GM12878 (cell line): ENCODE measurements around the gene LEMD3. TPM values are rescaled to one million over a fixed set of nuclear protein-coding genes. Genes with fewer than 3 reads are reported as not detected.

ENCODE experiments used
- ATAC-seq: fragments of 200-7000 bp; cut with Tn5 transposase; 3 replicates; pipeline ENCODE4 v1.9.1; 2020; ENCODE audit warnings: mild to moderate bottlenecking, moderate library complexity
- Bru-seq: library from RNA; stranded (reverse); fragments of 400-500 nt; gene quantifications from one replicate; lab custom pipeline; 2021; lab: Mats Ljungman, UMichigan
- BruChase-seq, 2 experiments: library from RNA; stranded (reverse); fragments of 400-500 nt; gene quantifications; one replicate each; lab custom pipeline; 2021; lab: Mats Ljungman, UMichigan
- BruUV-seq: library from RNA; stranded (reverse); fragments of 400-500 nt; replicated peaks from 2 replicates; lab custom pipeline; 2021; lab: Mats Ljungman, UMichigan
- CTCF ChIA-PET: fragments of 300-600 bp; sonication (Branson Sonifier 250); formaldehyde crosslinking; extraction: SDS; loops from one replicate; lab custom pipeline; 2021; ENCODE audit warnings: inconsistent platforms; lab: Yijun Ruan, JAX
- POLR2A ChIA-PET: fragments of 350-600 bp; formaldehyde crosslinking; extraction: SDS; loops from one replicate; lab custom pipeline; 2021; ENCODE audit warnings: inconsistent platforms; lab: Charles Lee
- RAD21 ChIA-PET: fragments of 300-600 bp; sonication (Branson Sonifier 250); formaldehyde crosslinking; loops from one replicate; lab custom pipeline; 2023; ENCODE audit warnings: antibody characterized with exemption; ENCODE audit not compliant: unreplicated experiment; lab: Charles Lee
- SMC1A ChIA-PET: fragments of 300-600 bp; sonication (Branson Sonifier 250); formaldehyde crosslinking; loops from one replicate; lab custom pipeline; 2023; ENCODE audit not compliant: unreplicated experiment, uncharacterized antibody; lab: Charles Lee
- DNase-seq: peaks from one replicate; pipeline ENCODE4 v3.0.0-alpha.2; 2011; ENCODE audit warnings: low read depth, low spot score
- FAIRE-seq: peaks from 3 replicates; lab custom pipeline; 2011; peaks lifted over from hg19 to GRCh38; lab: Jason Lieb, UNC
- H2AFZ ChIP-seq: 2 replicates; pipeline ENCODE4 v1.6.0; 2011; ENCODE audit warnings: low read depth, low read length, control low read depth; ENCODE audit not compliant: control insufficient read depth
- H3K27ac ChIP-seq: 2 replicates; pipeline ENCODE4 v1.5.1; 2011; ENCODE audit warnings: control low read depth; ENCODE audit not compliant: control insufficient read depth, insufficient read depth
- H3K27me3 ChIP-seq, 2 experiments: replicated peaks in 1 of 2; 2 replicates each; pipeline versions ENCODE4 v1.6.0 to v1.6.1; 2011; ENCODE audit warnings: low read length in 1 of 2; ENCODE audit not compliant: control insufficient read depth in 2 of 2, insufficient read depth in 2 of 2
- H3K36me3 ChIP-seq, 2 experiments: 2 replicates each; pipeline ENCODE4 v1.5.1; 2011; ENCODE audit warnings: low read length in 1 of 2; ENCODE audit not compliant: control insufficient read depth in 2 of 2, insufficient read depth in 2 of 2
- H3K4me1 ChIP-seq: 2 replicates; pipeline ENCODE4 v1.6.1; 2011; ENCODE audit warnings: mild to moderate bottlenecking, low read length, moderate library complexity, mixed read lengths; ENCODE audit not compliant: control insufficient read depth, insufficient read depth
- H3K4me2 ChIP-seq: 2 replicates; pipeline ENCODE4 v1.6.0; 2011; ENCODE audit warnings: control low read depth; ENCODE audit not compliant: control insufficient read depth, insufficient read depth
- H3K4me3 ChIP-seq: fragments of 200-600 bp; sonication (generic); 2 replicates; pipeline ENCODE4 v1.5.1; 2016
- H3K79me2 ChIP-seq: 2 replicates; pipeline ENCODE4 v1.6.0; 2011; ENCODE audit warnings: low read length; ENCODE audit not compliant: control insufficient read depth, insufficient read depth
- H3K9ac ChIP-seq: 2 replicates; pipeline ENCODE4 v1.8.0; 2011; ENCODE audit warnings: low read length, control low read depth, mixed read lengths; ENCODE audit not compliant: control insufficient read depth, insufficient read depth
- H3K9me3 ChIP-seq: replicated peaks from 3 replicates; pipeline ENCODE4 v1.5.1; 2011; ENCODE audit warnings: mild to moderate bottlenecking, low read length; ENCODE audit not compliant: control insufficient read depth, insufficient read depth
- H4K20me1 ChIP-seq: 2 replicates; pipeline ENCODE4 v1.6.0; 2011; ENCODE audit not compliant: control insufficient read depth, insufficient read depth
- CHD2 ChIP-seq: IDR thresholded peaks from 2 replicates; pipeline ENCODE4 v1.6.1; 2011; ENCODE audit warnings: low read depth, low read length, improper control_type of control experiment, borderline replicate concordance
- EP300 ChIP-seq, 2 experiments: fragments of 150-350 bp in 1 of 2; IDR thresholded peaks; 2 replicates each; pipeline ENCODE4 v1.6.1; 2011 to 2012; ENCODE audit warnings: low read depth in 2 of 2, low read length in 2 of 2, borderline replicate concordance in 1 of 2, improper control_type of control experiment in 1 of 2, inconsistent platforms in 1 of 2; ENCODE audit not compliant: control insufficient read depth in 1 of 2
- FOXK2 ChIP-seq: fragments of 450-650 bp; IDR thresholded peaks from 2 replicates; pipeline ENCODE4 v1.6.1; 2017; ENCODE audit warnings: mild to moderate bottlenecking, moderate library complexity
- IRF5 ChIP-seq: fragments of 450-650 bp; IDR thresholded peaks from 2 replicates; pipeline ENCODE4 v1.6.1; 2017; ENCODE audit warnings: borderline replicate concordance
- MLLT1 ChIP-seq: fragments of 450-650 bp; IDR thresholded peaks from 2 replicates; pipeline ENCODE4 v1.6.1; 2016; ENCODE audit warnings: mild to moderate bottlenecking
- MYB ChIP-seq: fragments of 150-350 bp; IDR thresholded peaks from 2 replicates; pipeline ENCODE4 v1.6.1; 2014; ENCODE audit warnings: mild to moderate bottlenecking, low read depth, low read length, borderline replicate concordance
- NR2F1 ChIP-seq: fragments of 450-650 bp; conservative IDR thresholded peaks from 2 replicates; pipeline ENCODE4 v1.6.1; 2017; ENCODE audit warnings: mild to moderate bottlenecking
- RB1 ChIP-seq: fragments of 450-650 bp; formaldehyde crosslinking; IDR thresholded peaks from 2 replicates; pipeline ENCODE4 v1.6.1; 2017; ENCODE audit warnings: mild to moderate bottlenecking, borderline replicate concordance
- RUNX3 ChIP-seq: IDR thresholded peaks from 2 replicates; pipeline ENCODE4 v1.6.1; 2012; ENCODE audit warnings: low read length, inconsistent platforms
- SMAD1 ChIP-seq: fragments of 450-650 bp; IDR thresholded peaks from 2 replicates; pipeline ENCODE4 v1.6.1; 2018; ENCODE audit warnings: mild to moderate bottlenecking, low read depth; ENCODE audit not compliant: partially characterized antibody
- USF2 ChIP-seq: IDR thresholded peaks from 2 replicates; pipeline ENCODE4 v1.6.1; 2011; ENCODE audit warnings: low read depth, low read length, improper control_type of control experiment, borderline replicate concordance
- WRNIP1 ChIP-seq: IDR thresholded peaks from 2 replicates; pipeline ENCODE4 v1.6.1; 2011; ENCODE audit warnings: low read depth, low read length, improper control_type of control experiment, borderline replicate concordance
- ZNF217 ChIP-seq: fragments of 450-650 bp; IDR thresholded peaks from 2 replicates; pipeline ENCODE4 v1.6.1; 2017; ENCODE audit warnings: antibody characterized with exemption, mild to moderate bottlenecking
- WGBS: methylation state at CpG from one replicate; pipeline ENCODE4 v1.1.6; 2016; ENCODE audit warnings: low lambda C conversion rate; ENCODE audit not compliant: insufficient replicate concordance, insufficient coverage; ENCODE audit errors: missing lambda C conversion rate; 5-methylcytosine and 5-hydroxymethylcytosine counted together
- in situ Hi-C: fragments of 300-500 bp; cut with MboI; formaldehyde crosslinking; loops from 9 replicates; pipeline ENCODE4 v1.14.3; 2018; ENCODE audit warnings: mixed read lengths
- intact Hi-C: fragments of 100-400 bp; cut with micrococcal nuclease; formaldehyde crosslinking; loops from one replicate; pipeline ENCODE4 v1.14.2; 2022; ENCODE audit not compliant: unreplicated experiment
- long read RNA-seq, 2 experiments: library from polyadenylated mRNA; unstranded; transcript quantifications; one replicate each; pipeline ENCODE4 v2.0.0, GENCODE V29; 2019 to 2020
- polyA minus RNA-seq, 3 experiments: library from RNA; depleted of rRNA, polyadenylated mRNA; stranded (reverse); fragments of >200 nt; gene quantifications; 2 replicates each; pipeline ENCODE4 v1.2.3, GENCODE V29; 2011
- polyA plus RNA-seq, 11 experiments: library from polyadenylated mRNA; depleted of rRNA in 4 of 11; unstranded in 6 of 11; stranded (reverse) in 5 of 11; fragments of >200 nt; fragmentation: Nextera tagmentation in 4 of 11; fragmentation: Illumina TruSeq in 1 of 11; extraction: Ambion mirVana in 4 of 11; extraction: Trizol in 1 of 11; gene quantifications; 1 replicate in 1 of 11; 2 replicates in 10 of 11; pipeline versions ENCODE4 v1.2.1 to v1.2.3, GENCODE V29; 2011 to 2016; ENCODE audit warnings: inconsistent platforms in 2 of 11, missing spikeins in 2 of 11, low read depth in 1 of 11
- total RNA-seq, 4 experiments: library from RNA; depleted of rRNA in 3 of 4; stranded (reverse); fragments of >200 nt in 3 of 4; fragmentation: Illumina TruSeq in 1 of 4; extraction: Trizol in 1 of 4; gene quantifications; 2 replicates each; pipeline versions ENCODE4 v1.2.1 to v1.2.3, GENCODE V29; 2013 to 2021

Gene LEMD3
- total RNA-seq (2013; cell fraction: nucleolus; rRNA removed): 71.8 and 93.9 TPM in 2 replicates
- total RNA-seq (2014; rRNA removed) (23.8 and 24.8 TPM in 2 replicates), total RNA-seq (2014; rRNA removed; fragmentation: Illumina TruSeq; extraction: Trizol) (19.4 and 19.6 TPM in 2 replicates), total RNA-seq (2021) (23.6 and 26.0 TPM in 2 replicates), polyA plus RNA-seq (2011; rRNA removed) (21.3 and 29.5 TPM in 2 replicates), polyA plus RNA-seq (2014; fragmentation: Illumina TruSeq; extraction: Trizol) (17.7 and 31.1 TPM in 2 replicates), polyA plus RNA-seq (2014; fragmentation: Nextera tagmentation; extraction: Ambion mirVana) (1 to 10 TPM; 7.5 to 9.0 TPM), polyA plus RNA-seq (2014; rRNA removed) (12.0 and 17.8 TPM in 2 replicates), polyA plus RNA-seq (2016; fragmentation: Nextera tagmentation; extraction: Ambion mirVana) (10 to 100 TPM; 14.6 to 15.4 TPM), polyA minus RNA-seq (2011; rRNA and poly(A)+ RNA removed) (13.5 and 14.3 TPM in 2 replicates), Bru-seq, nascent RNA (percentile 89 among the genes with signal in this experiment), BruChase-seq, experiment 1, labeled RNA remaining after a 6-hour chase (percentile 79 among the genes with signal in this experiment), BruChase-seq, experiment 2, labeled RNA remaining after a 2-hour chase (percentile 86 among the genes with signal in this experiment)
- 4.1 TPM for polyA plus RNA-seq (2011; ENCODE audit: low read depth)
- polyA plus RNA-seq (2011; cell fraction: cytosol; rRNA removed): 6.5 and 7.0 TPM in 2 replicates
- polyA plus RNA-seq (2011; cell fraction: nucleus; rRNA removed): 20.1 and 23.8 TPM in 2 replicates
- polyA plus RNA-seq (2012): 9.3 and 13.1 TPM in 2 replicates
- polyA minus RNA-seq (2011; cell fraction: cytosol; rRNA and poly(A)+ RNA removed): 4.9 and 7.5 TPM in 2 replicates
- 28.7 and 46.6 TPM in 2 replicates for polyA minus RNA-seq (2011; cell fraction: nucleus; rRNA and poly(A)+ RNA removed)
- long read RNA-seq, experiment 1, full-length matches to known transcripts: 1 of 6 reads
- long read RNA-seq, experiment 1, partial matches to known transcripts: 4 of 6 reads
- long read RNA-seq, experiment 1, other reads (novel, unspliced or antisense): 1 of 6 reads
- long read RNA-seq, experiment 2, transcript LEMD3-206 (2 exons, 619 nt): major isoform, 5 of 19 reads
- long read RNA-seq, experiment 2, partial matches to known transcripts: 10 of 19 reads
- long read RNA-seq, experiment 2, other reads (novel, unspliced or antisense): 4 of 19 reads

- H3K9me3 ChIP-seq: no peaks in the 10 kb centered on the region; the same call in 2 of the 3 replicates
- intact Hi-C loops (loop anchor here (2.0 to 10.0 kb wide), 3 partner anchors 19 to 555 kb away; partner anchors contain the start of gene RASSF3), in situ Hi-C loops (no loop called here)
- H3K79me2 ChIP-seq: peaks cover 58% of the 10 kb centered on the region
- RAD21 ChIA-PET: interaction anchor here (0.6 to 9.1 kb wide), 24 partner anchors 8 to 733 kb away, joined by 3 to 91 read pairs (median 6); no protein-coding TSS in a partner anchor
- POLR2A ChIA-PET: interaction anchor here (0.8 to 6.3 kb wide), 20 partner anchors 9 to 713 kb away, joined by 3 to 63 read pairs (median 4); no protein-coding TSS in a partner anchor
- peak within 1 kb of the TSS; percentile 83 for H3K27ac ChIP-seq
- ATAC-seq (peak; percentile 90), FAIRE-seq (peak; percentile 27), DNase-seq (peak; percentile 59)
- no peaks in the 10 kb centered on the region for H3K27me3 ChIP-seq
- peak within 1 kb of the TSS; percentile 77 for H3K4me2 ChIP-seq
- H2AFZ ChIP-seq: peak within 1 kb of the TSS; percentile 87
- H3K9ac ChIP-seq: peak within 1 kb of the TSS; percentile 82
- WGBS: under 1% methylated on average over 88 of the region's 91 CpGs
- peaks cover 5% of the 10 kb centered on the region for H3K4me1 ChIP-seq
- no TSS peak for BruUV-seq
- H4K20me1 ChIP-seq: peaks cover 4% of the 10 kb centered on the region; the same call in 1 of the 2 replicates
- peaks cover 0 to 5% of the 10 kb centered on the region in 2 experiments; a peak in 1 of 4 replicates for H3K36me3 ChIP-seq
- SMC1A ChIA-PET: interaction anchor here (0.7 to 8.3 kb wide), 24 partner anchors 13 to 629 kb away, joined by 3 to 155 read pairs (median 3); no protein-coding TSS in a partner anchor
- CTCF ChIA-PET: interaction anchor here (0.7 to 2.7 kb wide), 13 partner anchors 8 to 374 kb away, joined by 3 to 27 read pairs (median 9); partner anchors contain the start of gene WIF1
- H3K4me3 ChIP-seq: peak within 1 kb of the TSS; percentile 86
- TF ChIP-seq IRF5 (no peak), RUNX3 (peak; percentile 34), RB1 (peak; percentile 98; the same call in 1 of the 2 replicates), USF2 (peak; percentile 46), WRNIP1 (no peak), FOXK2 (no peak), MLLT1 (peak; percentile 16), ZNF217 (no peak), NR2F1 (peak; percentile 45; the same call in 1 of the 2 replicates), SMAD1 (peak; percentile 6), CHD2 (peak; percentile 37; the same call in 1 of the 2 replicates), EP300 (IDR thresholded peaks at IDR 0.05; ENCODE audit: borderline replicate concordance in 1 of 2, control insufficient read depth in 1 of 2, low read depth in 2 of 2, low read length in 2 of 2) (peak in 1 of 2 experiments; percentile 16; a peak in 1 of 4 replicates), MYB (no peak)
Measured at GRCh38 chr12:65169320-65170208, at the start of gene LEMD3. Gene LEMD3, plus strand, starts transcription at chr12:65169583. Its CDS starts 14 bp downstream, at chr12:65169597.
